ENCODE data around the gene BMP7.
A peak's percentile ranks its signal among the peaks of the same experiment; 100 is the strongest.

The BMP7 gene

DNA sequence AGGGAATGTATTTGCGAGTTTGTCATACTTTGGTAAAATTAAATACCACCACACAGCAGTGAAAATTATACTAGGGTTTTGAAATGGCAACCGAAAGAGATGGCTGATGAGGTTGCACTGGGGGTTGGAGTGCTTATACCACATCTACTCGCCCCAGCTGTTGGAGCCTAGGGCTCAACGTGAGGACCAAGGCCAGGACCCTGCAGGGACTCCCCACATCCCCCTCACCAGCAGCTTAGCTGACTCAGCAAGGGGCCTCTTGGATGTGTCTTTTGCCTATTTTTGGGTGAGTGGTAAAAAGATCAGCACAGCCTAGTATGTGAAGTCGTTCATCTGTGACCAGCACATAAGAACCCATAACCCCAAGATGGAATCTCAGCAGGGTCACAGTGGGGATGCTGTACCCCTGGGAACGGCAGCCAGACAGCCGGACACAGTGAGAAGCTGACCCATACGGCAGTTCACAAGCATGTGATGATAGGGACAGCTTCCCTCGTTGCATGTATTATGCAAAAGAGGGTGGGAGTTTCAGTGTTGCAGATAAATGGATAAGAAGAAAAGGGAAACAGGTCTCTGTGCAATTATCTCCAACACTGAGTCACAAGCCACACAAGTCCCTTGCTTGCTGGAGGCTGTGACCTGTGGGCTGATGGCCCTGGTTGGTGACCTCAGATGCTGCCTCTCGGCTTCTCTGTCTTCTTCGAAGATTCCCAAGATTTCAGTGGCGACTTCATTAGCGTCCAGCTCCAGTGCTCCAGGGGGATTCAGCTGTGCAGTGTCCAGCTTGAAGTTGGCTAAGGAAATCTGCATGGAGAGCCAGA lies 42.2 kb upstream of the BMP7 start:
- CTCF ChIA-PET, result no interaction called here
- no peak overlapping the region for H3K4me3 ChIP-seq (ENCODE audit: low read depth, low read length)
- no peak overlapping the region for H3K27ac ChIP-seq (ENCODE audit: extremely low read depth, low read depth, low read length)
- no peaks in the 10 kb centered on the region for H3K9me3 ChIP-seq (ENCODE audit: control insufficient read depth, insufficient read depth, low read depth, low read length)
- H3K4me1 ChIP-seq (ENCODE audit: control insufficient read depth, insufficient read depth, low read length), result no peaks in the 10 kb centered on the region
- TF ChIP-seq ZNF544 (tag by site-specific recombination; IDR thresholded peaks at IDR 0.05), result no peak
- peak; percentile 81 for TF ChIP-seq ZIC2 (tag by site-specific recombination; IDR thresholded peaks at IDR 0.05)
- POLR2A ChIA-PET, result no interaction called here
- no peaks in the 10 kb centered on the region for H3K36me3 ChIP-seq (ENCODE audit: control insufficient read depth in 2 of 2, insufficient read depth in 1 of 2, low read length in 2 of 2)

DNA sequence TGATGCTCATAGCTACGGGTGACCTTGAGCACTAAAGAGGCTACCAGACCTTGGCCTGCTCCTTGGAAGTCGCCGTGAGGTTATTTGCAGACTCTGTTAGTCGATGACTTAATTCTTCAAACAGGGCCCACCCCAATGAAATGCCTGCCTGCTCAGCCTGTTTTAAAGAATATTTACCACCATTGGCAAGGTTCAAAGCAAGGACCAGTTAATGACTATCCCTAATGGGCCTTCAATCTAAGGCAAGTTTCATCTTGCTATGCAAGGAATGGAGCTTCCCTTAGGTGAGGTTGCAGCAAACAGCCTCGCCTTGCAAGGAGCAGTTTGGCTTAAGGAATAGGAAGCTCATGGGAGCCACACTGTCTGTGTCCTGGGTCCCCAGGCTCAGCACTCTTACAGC lies 40.3 kb upstream of the BMP7 start:
- Histone ChIP-seq H3K27ac (ENCODE audit: extremely low read depth, low read depth, low read length) (no peak overlapping the region), H3K4me1 (ENCODE audit: control insufficient read depth, insufficient read depth, low read length) (no peaks in the 10 kb centered on the region), H3K36me3 (ENCODE audit: control insufficient read depth in 2 of 2, insufficient read depth in 1 of 2, low read length in 2 of 2) (no peaks in the 10 kb centered on the region), H3K4me3 (ENCODE audit: low read depth, low read length) (no peak overlapping the region), H3K9me3 (ENCODE audit: control insufficient read depth, insufficient read depth, low read depth, low read length) (no peaks in the 10 kb centered on the region)
- POLR2A ChIA-PET, result no interaction called here
- CTCF ChIA-PET, result interaction anchor here (0.6 to 1.5 kb wide), 3 partner anchors 11 to 147 kb away, joined by 3 to 4 read pairs (median 3); no protein-coding TSS in a partner anchor
- TF ChIP-seq, protein P1, sequence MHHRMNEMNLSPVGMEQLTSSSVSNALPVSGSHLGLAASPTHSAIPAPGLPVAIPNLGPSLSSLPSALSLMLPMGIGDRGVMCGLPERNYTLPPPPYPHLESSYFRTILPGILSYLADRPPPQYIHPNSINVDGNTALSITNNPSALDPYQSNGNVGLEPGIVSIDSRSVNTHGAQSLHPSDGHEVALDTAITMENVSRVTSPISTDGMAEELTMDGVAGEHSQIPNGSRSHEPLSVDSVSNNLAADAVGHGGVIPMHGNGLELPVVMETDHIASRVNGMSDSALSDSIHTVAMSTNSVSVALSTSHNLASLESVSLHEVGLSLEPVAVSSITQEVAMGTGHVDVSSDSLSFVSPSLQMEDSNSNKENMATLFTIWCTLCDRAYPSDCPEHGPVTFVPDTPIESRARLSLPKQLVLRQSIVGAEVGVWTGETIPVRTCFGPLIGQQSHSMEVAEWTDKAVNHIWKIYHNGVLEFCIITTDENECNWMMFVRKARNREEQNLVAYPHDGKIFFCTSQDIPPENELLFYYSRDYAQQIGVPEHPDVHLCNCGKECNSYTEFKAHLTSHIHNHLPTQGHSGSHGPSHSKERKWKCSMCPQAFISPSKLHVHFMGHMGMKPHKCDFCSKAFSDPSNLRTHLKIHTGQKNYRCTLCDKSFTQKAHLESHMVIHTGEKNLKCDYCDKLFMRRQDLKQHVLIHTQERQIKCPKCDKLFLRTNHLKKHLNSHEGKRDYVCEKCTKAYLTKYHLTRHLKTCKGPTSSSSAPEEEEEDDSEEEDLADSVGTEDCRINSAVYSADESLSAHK (tag by site-specific recombination; IDR thresholded peaks at IDR 0.05), result no peak
- no peak for TF ChIP-seq ZNF23 (tag by site-specific recombination; IDR thresholded peaks at IDR 0.05; ENCODE audit: borderline replicate concordance)
- no peak for TF ChIP-seq ZNF791 (tag by site-specific recombination; IDR thresholded peaks at IDR 0.05)
- no peak for TF ChIP-seq ZBTB7A (tag by site-specific recombination; IDR thresholded peaks at IDR 0.05; ENCODE audit: low read depth)
- TF ChIP-seq, protein P2, sequence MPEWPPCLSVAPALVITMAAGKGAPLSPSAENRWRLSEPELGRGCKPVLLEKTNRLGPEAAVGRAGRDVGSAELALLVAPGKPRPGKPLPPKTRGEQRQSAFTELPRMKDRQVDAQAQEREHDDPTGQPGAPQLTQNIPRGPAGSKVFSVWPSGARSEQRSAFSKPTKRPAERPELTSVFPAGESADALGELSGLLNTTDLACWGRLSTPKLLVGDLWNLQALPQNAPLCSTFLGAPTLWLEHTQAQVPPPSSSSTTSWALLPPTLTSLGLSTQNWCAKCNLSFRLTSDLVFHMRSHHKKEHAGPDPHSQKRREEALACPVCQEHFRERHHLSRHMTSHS (tag by site-specific recombination; IDR thresholded peaks at IDR 0.05), result no peak
- TF ChIP-seq SETDB1 (IDR thresholded peaks at IDR 0.05; ENCODE audit: insufficient read length, low read length), result no peak

DNA sequence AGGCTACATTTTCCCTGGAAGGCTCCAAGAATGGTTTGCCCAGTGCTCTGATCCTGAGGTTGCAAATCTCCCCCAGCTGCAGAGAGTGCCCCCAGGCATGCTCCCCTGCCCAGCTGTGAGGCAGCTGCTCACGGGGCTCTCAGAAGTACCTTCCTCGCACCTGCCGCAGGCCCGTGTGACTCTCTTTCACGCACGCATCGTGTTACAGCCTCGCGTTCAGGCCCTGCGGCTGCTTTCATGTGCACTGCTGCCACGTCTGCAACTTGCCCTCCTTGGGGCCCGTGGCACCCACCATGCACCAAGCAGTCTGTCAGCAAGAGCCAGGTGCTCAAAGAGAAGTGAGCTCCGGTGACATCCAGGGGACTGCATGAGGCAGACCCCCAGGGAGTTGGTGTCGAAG lies 34.6 kb upstream of the BMP7 start:
- POLR2A ChIA-PET, result no interaction called here
- Histone ChIP-seq H3K36me3 (ENCODE audit: control insufficient read depth in 2 of 2, insufficient read depth in 1 of 2, low read length in 2 of 2) (no peaks in the 10 kb centered on the region), H3K27ac (ENCODE audit: extremely low read depth, low read depth, low read length) (no peak overlapping the region), H3K9me3 (ENCODE audit: control insufficient read depth, insufficient read depth, low read depth, low read length) (no peaks in the 10 kb centered on the region), H3K4me3 (ENCODE audit: low read depth, low read length) (no peak overlapping the region), H3K4me1 (ENCODE audit: control insufficient read depth, insufficient read depth, low read length) (no peaks in the 10 kb centered on the region)
- CTCF ChIA-PET, result interaction anchor here (0.5 kb wide), 1 partner anchor 32 kb away, joined by 5 read pairs; no protein-coding TSS in a partner anchor
- TF ChIP-seq ZNF664 (tag by site-specific recombination; IDR thresholded peaks at IDR 0.05) (no peak), ZNF561 (tag by site-specific recombination; IDR thresholded peaks at IDR 0.05; ENCODE audit: borderline replicate concordance) (no peak), GLIS1 (tag by site-specific recombination; IDR thresholded peaks at IDR 0.05) (no peak), ZBTB48 (tag by site-specific recombination; IDR thresholded peaks at IDR 0.05) (no peak), ZNF473 (tag by site-specific recombination; IDR thresholded peaks at IDR 0.05) (no peak), ZNF366 (tag by site-specific recombination; conservative IDR thresholded peaks at IDR 0.05) (no peak), ZNF426 (tag by site-specific recombination; IDR thresholded peaks at IDR 0.05) (no peak), ZNF423 (tag by site-specific recombination; IDR thresholded peaks at IDR 0.05) (no peak), ZNF174 (tag by site-specific recombination; IDR thresholded peaks at IDR 0.05) (no peak), ZNF311 (tag by site-specific recombination; IDR thresholded peaks at IDR 0.05; ENCODE audit: borderline replicate concordance) (no peak), ZNF132 (tag by site-specific recombination; IDR thresholded peaks at IDR 0.05; ENCODE audit: borderline replicate concordance) (no peak), MYNN (tag by site-specific recombination; IDR thresholded peaks at IDR 0.05; ENCODE audit: borderline replicate concordance) (no peak), KLF10 (tag by site-specific recombination; IDR thresholded peaks at IDR 0.05) (no peak), ZNF140 (tag by site-specific recombination; IDR thresholded peaks at IDR 0.05) (no peak), ZNF555 (tag by site-specific recombination; conservative IDR thresholded peaks at IDR 0.05) (no peak), ZNF776 (tag by site-specific recombination; IDR thresholded peaks at IDR 0.05; ENCODE audit: borderline replicate concordance) (no peak)
- TF ChIP-seq, protein P3, sequence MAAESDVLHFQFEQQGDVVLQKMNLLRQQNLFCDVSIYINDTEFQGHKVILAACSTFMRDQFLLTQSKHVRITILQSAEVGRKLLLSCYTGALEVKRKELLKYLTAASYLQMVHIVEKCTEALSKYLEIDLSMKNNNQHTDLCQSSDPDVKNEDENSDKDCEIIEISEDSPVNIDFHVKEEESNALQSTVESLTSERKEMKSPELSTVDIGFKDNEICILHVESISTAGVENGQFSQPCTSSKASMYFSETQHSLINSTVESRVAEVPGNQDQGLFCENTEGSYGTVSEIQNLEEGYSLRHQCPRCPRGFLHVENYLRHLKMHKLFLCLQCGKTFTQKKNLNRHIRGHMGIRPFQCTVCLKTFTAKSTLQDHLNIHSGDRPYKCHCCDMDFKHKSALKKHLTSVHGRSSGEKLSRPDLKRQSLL (tag by site-specific recombination; IDR thresholded peaks at IDR 0.05), result no peak
- TF ChIP-seq, protein P4, sequence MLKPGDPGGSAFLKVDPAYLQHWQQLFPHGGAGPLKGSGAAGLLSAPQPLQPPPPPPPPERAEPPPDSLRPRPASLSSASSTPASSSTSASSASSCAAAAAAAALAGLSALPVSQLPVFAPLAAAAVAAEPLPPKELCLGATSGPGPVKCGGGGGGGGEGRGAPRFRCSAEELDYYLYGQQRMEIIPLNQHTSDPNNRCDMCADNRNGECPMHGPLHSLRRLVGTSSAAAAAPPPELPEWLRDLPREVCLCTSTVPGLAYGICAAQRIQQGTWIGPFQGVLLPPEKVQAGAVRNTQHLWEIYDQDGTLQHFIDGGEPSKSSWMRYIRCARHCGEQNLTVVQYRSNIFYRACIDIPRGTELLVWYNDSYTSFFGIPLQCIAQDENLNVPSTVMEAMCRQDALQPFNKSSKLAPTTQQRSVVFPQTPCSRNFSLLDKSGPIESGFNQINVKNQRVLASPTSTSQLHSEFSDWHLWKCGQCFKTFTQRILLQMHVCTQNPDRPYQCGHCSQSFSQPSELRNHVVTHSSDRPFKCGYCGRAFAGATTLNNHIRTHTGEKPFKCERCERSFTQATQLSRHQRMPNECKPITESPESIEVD (tag by site-specific recombination; IDR thresholded peaks at IDR 0.05), result no peak
